PFSK-1 (cell line): ENCODE results near the gene TMPRSS9.

Experiments
- POLR2AphosphoS5 ChIP-seq: IDR thresholded peaks from 2 replicates; pipeline ENCODE4 v1.6.1; 2012; ENCODE audit warnings: low read depth, mild to moderate bottlenecking, control low read depth, low read length, moderate library complexity
- TAF1 ChIP-seq: IDR thresholded peaks from 2 replicates; pipeline ENCODE4 v1.6.1; 2012; ENCODE audit warnings: low read length, control low read depth, borderline replicate concordance; ENCODE audit not compliant: insufficient read depth

- TF ChIP-seq POLR2AphosphoS5 (no peak), TAF1 (no peak)
Observed at GRCh38 chr19:2443785-2444182, 83.7 kb downstream of the TMPRSS9 start.
